OCI-LY3 (cell line): ENCODE results near the gene PTGR3.
A peak's percentile ranks its signal among the peaks of the same experiment; 100 is the strongest.

Experiments
- H2AFZ ChIP-seq: fragments of 200-600, 300-600 bp; shearing (Covaris generic); 2 replicates; pipeline ENCODE4 v1.6.0; 2014; ENCODE audit warnings: antibody characterized with exemption, low read depth, low read length
- H3K27ac ChIP-seq: fragments of 200-600, 300-600 bp; sonication (generic); 2 replicates; pipeline ENCODE4 v1.5.1; 2014; ENCODE audit warnings: mild to moderate bottlenecking, low read length, moderate library complexity, mixed read lengths
- H3K27me3 ChIP-seq: fragments of 200-600, 300-600 bp; sonication (generic); 2 replicates; pipeline ENCODE4 v1.6.1; 2014; ENCODE audit warnings: low read depth, low read length, mixed read lengths
- H3K36me3 ChIP-seq: fragments of 200-600, 300-600 bp; sonication (generic); replicated peaks from 2 replicates; pipeline ENCODE3; 2014; ENCODE audit warnings: low read depth, low read length, mixed read lengths
- H3K4me1 ChIP-seq: fragments of 300-600, 200-600 bp; sonication (generic); 2 replicates; pipeline ENCODE4 v1.6.1; 2014; ENCODE audit warnings: low read length, mixed read lengths
- H3K4me2 ChIP-seq: fragments of 200-600, 300-600 bp; sonication (generic); 2 replicates; pipeline ENCODE4 v1.6.1; 2014; ENCODE audit warnings: low read length, mixed read lengths
- H3K4me3 ChIP-seq: fragments of 300-600, 200-600 bp; sonication (generic); 2 replicates; pipeline ENCODE4 v1.5.1; 2014; ENCODE audit warnings: antibody characterized with exemption, mild to moderate bottlenecking, low read length, moderate library complexity
- H3K79me2 ChIP-seq: fragments of 300-600, 200-600 bp; shearing (Covaris generic); 2 replicates; pipeline ENCODE4 v1.6.1; 2014; ENCODE audit warnings: mild to moderate bottlenecking, low read length, mixed read lengths
- H3K9ac ChIP-seq: fragments of 300-600, 200-600 bp; shearing (Covaris generic); 2 replicates; pipeline ENCODE4 v1.6.0; 2014; ENCODE audit warnings: mild to moderate bottlenecking, low read length, moderate library complexity
- H3K9me3 ChIP-seq: fragments of 200-600, 300-600 bp; shearing (Covaris generic); 2 replicates; pipeline ENCODE4 v1.6.1; 2014; ENCODE audit warnings: low read length, mixed read lengths; ENCODE audit not compliant: insufficient read depth
- H4K20me1 ChIP-seq: fragments of 200-600, 300-600 bp; sonication (generic); 2 replicates; pipeline ENCODE4 v1.6.1; 2016; ENCODE audit warnings: low read length, mixed read lengths; ENCODE audit not compliant: insufficient read depth
- EZH2phosphoT487 ChIP-seq: fragments of 200-600 bp; shearing (Covaris generic); IDR thresholded peaks from 2 replicates; pipeline ENCODE4 v1.6.1; 2018; ENCODE audit warnings: antibody characterized with exemption, mixed run types, low read depth
- TF ChIP-seq, protein P1 (sequence below): fragments of 200-600, 300-600 bp; sonication (generic); IDR thresholded peaks from 2 replicates; pipeline ENCODE4 v1.5.1; 2014; ENCODE audit warnings: antibody characterized with exemption, low read length, low read depth

PTGR3 gene

GRCh38 chr18:75241705-75242104, 32.8 kb upstream of the PTGR3 start:
- peaks cover 98% of the 10 kb centered on the region for H3K79me2 ChIP-seq
- no peaks in the 10 kb centered on the region for H3K9me3 ChIP-seq
- no peak overlapping the region for H3K4me3 ChIP-seq
- peaks cover 63% of the 10 kb centered on the region for H4K20me1 ChIP-seq
- H3K27me3 ChIP-seq: no peaks in the 10 kb centered on the region
- H2AFZ ChIP-seq: no peak overlapping the region
- H3K27ac ChIP-seq: no peak overlapping the region
- H3K4me1 ChIP-seq: peaks cover 8% of the 10 kb centered on the region
- peaks cover 45% of the 10 kb centered on the region for H3K36me3 ChIP-seq
- no peak for TF ChIP-seq EZH2phosphoT487
- TF ChIP-seq, protein P1, sequence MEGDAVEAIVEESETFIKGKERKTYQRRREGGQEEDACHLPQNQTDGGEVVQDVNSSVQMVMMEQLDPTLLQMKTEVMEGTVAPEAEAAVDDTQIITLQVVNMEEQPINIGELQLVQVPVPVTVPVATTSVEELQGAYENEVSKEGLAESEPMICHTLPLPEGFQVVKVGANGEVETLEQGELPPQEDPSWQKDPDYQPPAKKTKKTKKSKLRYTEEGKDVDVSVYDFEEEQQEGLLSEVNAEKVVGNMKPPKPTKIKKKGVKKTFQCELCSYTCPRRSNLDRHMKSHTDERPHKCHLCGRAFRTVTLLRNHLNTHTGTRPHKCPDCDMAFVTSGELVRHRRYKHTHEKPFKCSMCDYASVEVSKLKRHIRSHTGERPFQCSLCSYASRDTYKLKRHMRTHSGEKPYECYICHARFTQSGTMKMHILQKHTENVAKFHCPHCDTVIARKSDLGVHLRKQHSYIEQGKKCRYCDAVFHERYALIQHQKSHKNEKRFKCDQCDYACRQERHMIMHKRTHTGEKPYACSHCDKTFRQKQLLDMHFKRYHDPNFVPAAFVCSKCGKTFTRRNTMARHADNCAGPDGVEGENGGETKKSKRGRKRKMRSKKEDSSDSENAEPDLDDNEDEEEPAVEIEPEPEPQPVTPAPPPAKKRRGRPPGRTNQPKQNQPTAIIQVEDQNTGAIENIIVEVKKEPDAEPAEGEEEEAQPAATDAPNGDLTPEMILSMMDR: no peak
- no peak overlapping the region for H3K4me2 ChIP-seq
- H3K9ac ChIP-seq: no peak overlapping the region

- Histone ChIP-seq H3K4me3 (no peak overlapping the region), H3K27me3 (no peaks in the 10 kb centered on the region), H3K4me2 (no peak overlapping the region), H3K4me1 (peaks cover 4% of the 10 kb centered on the region; the same call in 1 of the 2 replicates), H3K79me2 (peaks cover 98% of the 10 kb centered on the region), H3K9ac (no peak overlapping the region), H3K36me3 (peaks cover 54% of the 10 kb centered on the region), H3K9me3 (no peaks in the 10 kb centered on the region), H4K20me1 (peaks cover 74% of the 10 kb centered on the region), H2AFZ (no peak overlapping the region), H3K27ac (no peak overlapping the region)
- TF ChIP-seq, protein P1: peak; percentile 53
- TF ChIP-seq EZH2phosphoT487: no peak
These were observed 31.5 kb upstream of the PTGR3 start for GRCh38 chr18:75240433-75240832.

GRCh38 chr18:75238786-75239185, 29.8 kb upstream of the PTGR3 start:
- no peaks in the 10 kb centered on the region for H3K9me3 ChIP-seq
- no peak overlapping the region for H3K27ac ChIP-seq
- peaks cover 4% of the 10 kb centered on the region; the same call in 1 of the 2 replicates for H3K4me1 ChIP-seq
- no peak overlapping the region for H3K4me3 ChIP-seq
- no peak overlapping the region for H3K4me2 ChIP-seq
- no peaks in the 10 kb centered on the region for H3K27me3 ChIP-seq
- peaks cover 98% of the 10 kb centered on the region for H3K79me2 ChIP-seq
- no peak overlapping the region for H2AFZ ChIP-seq
- H3K9ac ChIP-seq: no peak overlapping the region
- H3K36me3 ChIP-seq: peaks cover 61% of the 10 kb centered on the region
- TF ChIP-seq, protein P1: no peak
- TF ChIP-seq EZH2phosphoT487: no peak
- H4K20me1 ChIP-seq: peaks cover 80% of the 10 kb centered on the region

- H3K9ac ChIP-seq: no peak overlapping the region
- no peak overlapping the region for H3K4me3 ChIP-seq
- H2AFZ ChIP-seq: no peak overlapping the region
- peaks cover 4% of the 10 kb centered on the region; the same call in 1 of the 2 replicates for H3K4me1 ChIP-seq
- no peak overlapping the region for H3K27ac ChIP-seq
- H3K4me2 ChIP-seq: no peak overlapping the region
- TF ChIP-seq, protein P1: no peak
- TF ChIP-seq EZH2phosphoT487: no peak
- H4K20me1 ChIP-seq: peaks cover 80% of the 10 kb centered on the region
- H3K27me3 ChIP-seq: no peaks in the 10 kb centered on the region
- peaks cover 98% of the 10 kb centered on the region for H3K79me2 ChIP-seq
- H3K9me3 ChIP-seq: no peaks in the 10 kb centered on the region
- H3K36me3 ChIP-seq: peaks cover 61% of the 10 kb centered on the region
These were observed 29.2 kb upstream of the PTGR3 start for GRCh38 chr18:75238100-75238499.
